NT2/D1 (cell line): Measurements from ENCODE around the gene GRB7.

ENCODE experiments used
- DNase-seq: peaks from one replicate; pipeline ENCODE4 v3.0.0-alpha.2; 2011; ENCODE audit warnings: low read depth, low spot score
- H3K27me3 ChIP-seq: 2 replicates; pipeline ENCODE4 v1.6.0; 2011; ENCODE audit warnings: mild to moderate bottlenecking; ENCODE audit not compliant: insufficient read length, insufficient read depth
- H3K36me3 ChIP-seq: 2 replicates; pipeline ENCODE4 v1.6.1; 2011; ENCODE audit warnings: mild to moderate bottlenecking, low read length, mixed read lengths; ENCODE audit not compliant: insufficient read depth, insufficient read length
- H3K4me1 ChIP-seq: 2 replicates; pipeline ENCODE4 v1.5.1; 2011; ENCODE audit not compliant: insufficient read depth, insufficient read length
- H3K4me3 ChIP-seq: 2 replicates; pipeline ENCODE4 v1.5.1; 2011; ENCODE audit warnings: low read depth; ENCODE audit not compliant: insufficient read length
- H3K9ac ChIP-seq: 2 replicates; pipeline ENCODE4 v1.6.0; 2011; ENCODE audit warnings: low read depth; ENCODE audit not compliant: insufficient read length
- H3K9me3 ChIP-seq: 2 replicates; pipeline ENCODE4 v1.5.1; 2011; ENCODE audit warnings: mild to moderate bottlenecking, low read length; ENCODE audit not compliant: insufficient read depth
- SUZ12 ChIP-seq: IDR thresholded peaks from 2 replicates; pipeline ENCODE4 v1.6.1; 2011; ENCODE audit not compliant: insufficient read length, insufficient read depth; ENCODE audit errors: extremely low read depth
- YY1 ChIP-seq: IDR thresholded peaks from 2 replicates; pipeline ENCODE4 v1.6.1; 2011; ENCODE audit not compliant: insufficient read length, insufficient read depth
- ZNF274 ChIP-seq: IDR thresholded peaks from 2 replicates; pipeline ENCODE4 v1.6.1; 2011; ENCODE audit warnings: mild to moderate bottlenecking, low read depth, low read length

The GRB7 gene

GRCh38 chr17:39787743-39788484 lies 50.2 kb downstream of the GRB7 start:
- Histone ChIP-seq H3K4me3 (no peak overlapping the region), H3K4me1 (no peaks in the 10 kb centered on the region), H3K36me3 (no peaks in the 10 kb centered on the region), H3K9ac (no peak overlapping the region), H3K9me3 (no peaks in the 10 kb centered on the region), H3K27me3 (no peaks in the 10 kb centered on the region)
- TF ChIP-seq YY1 = no peak
- DNase-seq = no peak

GRCh38 chr17:39791111-39791992 lies 53.6 kb downstream of the GRB7 start:
- Histone ChIP-seq H3K4me1 (no peaks in the 10 kb centered on the region), H3K9ac (no peak overlapping the region), H3K9me3 (no peaks in the 10 kb centered on the region), H3K4me3 (no peak overlapping the region), H3K27me3 (no peaks in the 10 kb centered on the region), H3K36me3 (no peaks in the 10 kb centered on the region)
- peak; percentile 5 for DNase-seq
- TF ChIP-seq ZNF274 (no peak), SUZ12 (no peak), YY1 (no peak)

GRCh38 chr17:39792526-39793221 lies 54.9 kb downstream of the GRB7 start:
- Histone ChIP-seq H3K36me3 (no peaks in the 10 kb centered on the region), H3K9ac (no peak overlapping the region), H3K27me3 (no peaks in the 10 kb centered on the region), H3K4me1 (no peaks in the 10 kb centered on the region), H3K4me3 (no peak overlapping the region), H3K9me3 (no peaks in the 10 kb centered on the region)
- TF ChIP-seq YY1 (no peak), SUZ12 (no peak), ZNF274 (no peak)
- no peak for DNase-seq

GRCh38 chr17:39793301-39793872 lies 55.6 kb downstream of the GRB7 start:
- no peak overlapping the region for H3K9ac ChIP-seq
- H3K4me1 ChIP-seq = no peaks in the 10 kb centered on the region
- no peak for DNase-seq
- H3K4me3 ChIP-seq = no peak overlapping the region
- TF ChIP-seq SUZ12 (no peak), YY1 (no peak), ZNF274 (no peak)
- H3K36me3 ChIP-seq = no peaks in the 10 kb centered on the region
- no peaks in the 10 kb centered on the region for H3K9me3 ChIP-seq
- no peaks in the 10 kb centered on the region for H3K27me3 ChIP-seq

- no peak for DNase-seq
- H3K36me3 ChIP-seq = no peaks in the 10 kb centered on the region
- H3K4me3 ChIP-seq = no peak overlapping the region
- no peaks in the 10 kb centered on the region for H3K4me1 ChIP-seq
- no peak overlapping the region for H3K9ac ChIP-seq
- TF ChIP-seq YY1 (no peak), ZNF274 (no peak), SUZ12 (no peak)
- H3K27me3 ChIP-seq = no peaks in the 10 kb centered on the region
- H3K9me3 ChIP-seq = no peaks in the 10 kb centered on the region
Measured at GRCh38 chr17:39794249-39794970, 56.7 kb downstream of the GRB7 start.
